ENCODE measurements around the gene ZNF169.
A peak's percentile ranks its signal among the peaks of the same experiment; 100 is the strongest.
"Not testable (repeated sequence)": the region's sequence is repeated elsewhere in the genome, so short reads cannot be mapped to it uniquely, and the experiment has no call there.

Gene ZNF169
- 8.6 reads per million, percentile 29 among the genes with 10 or more reads in this experiment for total RNA-seq

DNA sequence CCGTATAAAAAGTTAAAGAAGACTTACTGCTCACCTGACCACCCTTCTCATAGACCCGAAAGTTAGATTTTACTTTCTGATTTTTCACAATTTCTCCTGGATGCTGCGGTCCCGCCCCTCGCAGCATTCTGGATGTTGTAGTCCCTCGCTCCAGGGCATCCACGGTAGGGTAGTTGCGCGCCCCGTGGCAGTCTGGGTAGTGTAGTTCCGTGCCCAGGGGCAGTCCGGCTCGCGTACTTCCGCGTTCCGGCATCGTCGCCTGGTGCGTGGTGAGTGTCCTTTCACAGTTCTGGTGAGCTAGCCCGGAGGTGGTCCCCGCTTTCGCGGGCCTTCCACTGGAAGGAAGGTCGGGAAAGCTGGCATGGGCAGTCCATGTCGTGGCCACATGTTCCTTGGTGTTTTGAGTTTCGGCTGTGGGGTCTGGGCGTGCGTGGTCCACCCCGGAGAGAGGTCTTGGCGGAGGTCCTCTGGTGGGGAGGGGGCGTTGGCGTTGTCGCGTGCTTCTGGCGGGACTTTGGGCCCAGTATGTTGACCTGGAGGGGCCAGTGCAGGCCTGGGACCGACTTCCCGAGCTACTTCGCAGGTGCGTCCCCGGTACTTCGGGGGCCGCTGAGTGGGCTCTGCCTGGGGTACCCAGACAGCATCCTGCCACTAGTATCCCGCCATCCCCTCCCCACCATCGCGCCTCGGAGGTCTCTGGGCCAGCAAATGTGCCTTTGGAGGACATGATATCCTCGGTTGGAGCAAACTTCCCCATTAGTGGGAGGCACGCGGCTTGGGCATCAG, at the start of gene ZNF169:
TSS of gene ZNF169 (plus strand) at position 222 of the 786 bp plus-strand sequence. CDS start 19,515 bp downstream, outside the sequence.
- DNase-seq, result peak; percentile 82

DNA sequence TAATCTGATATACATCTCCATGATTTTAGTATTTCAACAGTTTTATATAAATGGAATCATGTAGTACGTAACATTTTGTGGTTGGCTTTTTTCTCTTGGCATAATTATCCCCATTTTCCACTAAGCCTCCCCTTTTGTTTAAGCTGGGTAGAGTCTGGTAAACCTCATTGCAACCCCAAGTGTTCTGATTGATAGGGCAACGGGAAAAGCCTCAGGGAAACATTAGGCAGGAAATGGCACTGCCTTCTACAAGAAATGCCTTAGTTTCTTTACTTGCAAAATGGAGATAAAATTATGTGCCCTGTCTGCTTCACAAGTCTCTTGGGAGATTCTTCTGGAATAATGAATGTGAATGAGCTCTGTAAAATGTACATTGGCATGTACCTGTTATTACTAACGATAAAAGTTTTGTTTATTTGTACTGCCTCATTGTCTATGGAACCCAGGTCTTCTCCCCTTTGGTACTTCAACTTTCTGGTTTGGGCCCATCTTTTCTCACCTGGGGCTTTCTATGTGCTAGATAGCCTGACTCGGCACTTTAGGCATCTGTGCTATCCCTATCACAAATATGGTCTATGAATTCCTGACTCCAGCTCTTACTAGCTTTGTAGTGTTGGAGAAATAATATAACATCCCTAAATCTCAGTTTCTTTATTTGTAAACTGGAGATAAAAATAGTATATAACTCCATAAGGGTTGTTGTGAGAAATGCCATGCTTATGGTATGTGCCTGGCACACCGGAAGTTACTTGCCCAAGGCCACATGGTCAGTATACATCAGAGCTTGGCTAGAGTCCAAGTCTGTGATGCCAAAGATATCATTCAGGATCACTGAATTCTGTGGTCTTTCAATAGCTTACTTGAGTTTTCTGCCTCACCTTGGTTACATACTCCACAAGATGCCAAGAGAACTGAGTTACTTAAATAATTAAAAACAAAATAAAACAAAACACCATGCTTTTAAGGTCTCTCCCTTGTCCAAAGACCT, 48.2 kb upstream of the ZNF169 start:
- no peak for DNase-seq

DNA sequence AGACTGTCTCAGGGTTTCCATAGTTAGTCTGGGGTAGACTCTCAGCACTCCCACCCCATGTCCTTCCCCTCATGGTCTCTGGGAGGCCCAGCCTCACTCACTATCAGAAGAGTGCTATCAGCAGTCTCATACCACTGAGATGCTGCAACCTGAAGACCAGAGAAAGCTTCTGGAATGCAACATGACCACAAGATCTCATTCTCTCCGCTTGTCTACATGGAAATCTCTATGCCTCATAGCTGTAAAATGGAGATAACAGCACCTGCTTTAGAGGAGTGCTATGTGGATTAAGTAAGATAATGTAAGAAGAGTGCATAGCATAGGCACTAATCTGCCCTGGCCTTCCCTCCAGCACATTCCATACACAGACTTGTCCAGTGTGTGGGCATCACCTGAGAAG, 47.0 kb upstream of the ZNF169 start:
- no peak for DNase-seq

DNA sequence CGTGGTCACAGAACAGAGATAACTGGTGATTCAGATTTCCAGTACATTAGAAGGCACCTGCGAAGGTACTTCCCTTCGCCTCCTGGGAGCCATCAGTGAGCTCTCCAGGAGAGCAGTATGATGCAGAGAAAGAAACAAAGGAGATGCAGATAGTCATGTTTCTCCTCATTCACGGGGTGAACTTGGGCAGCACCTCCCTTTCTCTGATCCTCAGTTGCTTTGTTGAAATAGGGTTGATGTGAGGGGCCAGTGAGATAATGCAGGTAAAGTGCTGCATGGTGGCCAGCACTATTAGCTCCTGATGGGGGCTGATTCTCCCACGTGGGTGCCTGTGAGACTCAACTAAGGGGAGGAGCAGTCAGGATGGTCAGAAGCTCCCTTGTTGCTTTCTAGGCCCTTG, 46.6 kb upstream of the ZNF169 start:
- DNase-seq, result no peak

DNA sequence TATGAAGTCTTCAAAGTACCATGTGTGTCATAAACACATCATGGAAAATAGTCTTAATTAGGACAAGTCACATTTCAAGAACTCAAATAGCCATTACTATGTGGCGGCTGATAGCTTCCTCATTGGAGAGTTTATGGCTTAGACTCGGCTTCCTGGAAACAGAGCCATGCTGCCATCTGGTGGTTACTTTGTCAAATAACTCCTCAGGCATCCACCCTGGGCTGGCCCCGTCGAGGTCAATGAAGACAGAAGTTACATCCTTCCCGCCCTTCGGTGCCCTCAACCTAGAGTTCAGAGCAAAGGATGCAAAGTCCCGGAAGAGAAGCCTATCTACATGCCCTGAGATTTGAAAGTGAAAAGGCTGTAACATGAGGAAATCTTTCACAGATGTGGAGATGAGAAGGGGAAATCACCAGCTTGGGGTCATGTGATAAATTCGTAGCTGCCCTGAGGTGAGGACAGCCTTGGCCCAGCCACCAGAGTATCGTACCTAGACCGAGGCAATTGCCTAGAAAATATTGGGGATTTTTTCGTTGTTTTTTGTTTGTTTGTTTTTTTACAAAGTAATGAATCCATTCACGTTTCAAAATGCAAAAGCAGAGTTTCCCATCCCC, 45.5 kb upstream of the ZNF169 start:
- peak; percentile 65 for DNase-seq

DNA sequence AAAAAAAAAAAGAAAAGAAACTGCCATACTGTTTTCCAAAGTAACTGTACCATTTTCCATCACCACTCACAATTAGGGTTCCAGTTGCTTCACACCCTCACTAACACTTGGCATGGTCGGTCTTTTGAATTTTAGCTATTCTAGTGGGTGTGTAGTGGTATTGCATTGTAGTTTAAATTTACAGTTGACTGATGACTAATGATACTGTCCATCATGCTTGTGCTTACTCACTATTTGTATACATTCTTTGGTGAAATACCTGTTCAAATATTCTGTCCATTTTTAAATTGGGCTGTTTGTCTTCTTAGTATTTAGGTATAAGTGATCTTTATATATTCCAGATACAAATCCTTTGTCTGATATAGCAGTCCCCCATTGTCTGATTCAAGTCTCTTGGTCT, 36.2 kb upstream of the ZNF169 start:
- no peak for DNase-seq

DNA sequence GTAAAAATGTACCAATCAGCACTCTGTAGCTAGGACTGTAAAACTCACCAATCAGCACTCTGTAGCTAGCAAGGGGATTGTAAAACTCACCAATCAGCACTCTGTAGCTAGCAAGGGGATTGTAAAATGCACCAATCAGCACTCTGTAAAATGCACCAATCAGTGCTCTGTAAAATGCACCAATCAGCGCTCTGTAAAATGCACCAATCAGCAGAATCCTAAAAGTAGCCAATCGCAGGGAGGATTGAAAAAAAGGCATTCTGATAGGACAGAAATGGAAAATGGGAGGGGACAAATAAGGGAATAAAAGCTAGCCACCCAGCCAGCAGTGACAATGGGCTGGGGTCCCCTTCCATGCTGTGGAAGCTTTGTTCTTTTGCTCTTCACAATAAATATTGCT, 33.7 kb upstream of the ZNF169 start:
- DNase-seq, result not testable (repeated sequence)

DNA sequence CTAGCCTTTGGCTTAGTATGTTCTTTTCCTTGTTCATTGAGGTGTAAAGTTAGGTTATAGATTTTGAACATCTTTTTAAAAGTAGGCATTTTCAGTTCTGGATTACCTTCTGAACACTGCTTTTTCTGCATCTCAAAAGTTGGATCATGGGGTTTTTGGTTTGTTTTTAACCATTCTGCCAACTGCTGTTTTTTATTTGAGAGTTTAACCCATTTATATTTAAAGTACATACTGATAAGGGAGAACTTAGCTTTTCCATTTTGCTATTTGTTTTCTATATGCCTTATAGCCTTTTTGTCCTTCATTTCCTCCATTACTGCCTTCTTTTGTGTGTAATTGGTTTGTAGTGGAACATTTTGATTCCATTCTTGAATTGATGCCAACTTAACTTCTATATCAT, 30.5 kb upstream of the ZNF169 start:
- DNase-seq, result no peak

DNA sequence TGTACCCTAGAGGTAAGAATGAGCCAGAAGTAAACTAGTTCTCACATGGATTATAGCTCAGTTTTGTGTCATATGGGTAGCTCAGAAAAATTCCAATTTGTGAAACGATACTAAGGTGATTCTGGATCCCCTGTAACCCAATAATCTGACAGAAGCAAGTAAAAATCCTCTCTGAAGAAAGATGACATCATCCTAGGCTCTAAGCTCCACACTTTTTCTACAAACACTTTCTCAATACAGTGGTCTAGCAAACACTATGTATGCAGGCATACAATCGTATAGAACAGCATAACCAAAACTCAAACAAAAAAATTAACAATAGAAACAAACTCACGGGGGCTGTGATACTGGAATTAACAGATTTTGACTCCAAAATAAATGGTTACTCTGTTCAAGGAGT, 26.7 kb upstream of the ZNF169 start:
- DNase-seq, result no peak

DNA sequence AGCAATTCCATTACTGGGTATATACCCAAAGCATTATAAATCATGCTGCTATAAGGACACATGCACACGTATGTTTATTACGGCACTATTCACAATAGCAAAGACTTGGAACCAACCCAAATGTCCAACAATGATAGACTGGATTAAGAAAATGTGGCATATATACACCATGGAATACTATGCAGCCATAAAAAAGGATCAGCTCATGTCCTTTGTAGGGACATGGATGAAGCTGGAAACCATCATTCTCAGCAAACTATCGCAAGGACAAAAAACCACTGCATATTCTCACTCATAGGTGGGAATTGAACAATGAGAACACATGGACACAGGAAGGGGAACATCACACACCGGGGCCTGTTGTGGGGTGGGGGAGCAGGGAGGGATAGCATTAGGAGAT, 18.0 kb upstream of the ZNF169 start:
- DNase-seq, result not testable (repeated sequence)

DNA sequence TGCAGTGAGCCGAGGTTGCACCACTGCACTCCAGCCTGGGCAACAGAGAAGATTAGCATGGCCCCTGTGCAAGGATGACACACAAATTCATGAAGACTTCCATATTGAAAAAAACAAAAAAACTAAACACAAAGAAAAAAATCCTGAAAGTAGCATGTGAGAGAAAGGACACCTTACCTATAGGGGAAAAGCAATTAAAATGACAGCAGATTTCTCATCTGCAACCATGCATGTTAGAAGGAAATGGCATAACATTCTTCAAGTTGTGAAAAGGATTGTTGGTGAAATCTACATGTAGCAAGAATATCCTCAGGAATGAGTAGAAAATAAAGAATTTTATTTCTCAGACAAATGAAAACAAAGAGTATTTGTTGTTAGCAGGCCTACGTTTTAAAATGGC, 13.4 kb upstream of the ZNF169 start:
- no peak for DNase-seq

DNA sequence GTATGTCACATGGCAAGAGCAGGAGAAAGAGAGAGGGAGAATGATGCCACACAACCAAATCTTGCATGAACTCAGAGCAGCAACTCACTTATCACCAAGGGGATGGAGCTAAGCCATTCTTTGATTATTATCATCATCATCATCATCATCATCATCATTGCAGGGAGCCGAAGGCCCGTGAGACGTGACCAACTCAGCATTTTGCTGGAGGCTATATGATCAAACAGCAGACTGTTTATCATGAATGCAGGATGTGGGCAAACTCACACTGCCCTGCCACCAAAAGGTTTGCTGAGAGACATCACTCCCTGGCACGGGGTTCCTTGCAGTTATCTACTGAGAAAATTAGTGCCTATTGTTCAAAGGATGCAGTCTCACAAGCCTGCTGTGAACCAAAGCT, 8.6 kb upstream of the ZNF169 start:
- no peak for DNase-seq

DNA sequence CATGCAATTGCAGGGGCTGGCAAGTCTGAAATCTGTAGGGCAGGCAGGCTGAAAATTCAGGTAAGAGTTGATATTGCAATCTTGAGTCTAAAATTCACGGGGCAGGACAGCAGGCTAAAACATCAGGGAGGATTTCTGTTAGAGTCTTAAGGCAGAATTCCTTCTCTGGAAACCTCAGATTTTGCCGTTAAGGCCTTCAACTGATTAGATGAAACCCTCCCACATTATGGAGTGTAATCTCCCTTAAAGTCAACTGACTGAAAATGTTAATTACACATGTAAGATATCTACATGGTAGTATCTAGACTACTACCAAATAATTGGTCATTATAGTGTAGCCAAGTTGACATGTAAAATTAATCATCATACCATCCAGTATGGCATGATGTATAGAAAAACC, 3.1 kb upstream of the ZNF169 start:
- DNase-seq, result no peak

DNA sequence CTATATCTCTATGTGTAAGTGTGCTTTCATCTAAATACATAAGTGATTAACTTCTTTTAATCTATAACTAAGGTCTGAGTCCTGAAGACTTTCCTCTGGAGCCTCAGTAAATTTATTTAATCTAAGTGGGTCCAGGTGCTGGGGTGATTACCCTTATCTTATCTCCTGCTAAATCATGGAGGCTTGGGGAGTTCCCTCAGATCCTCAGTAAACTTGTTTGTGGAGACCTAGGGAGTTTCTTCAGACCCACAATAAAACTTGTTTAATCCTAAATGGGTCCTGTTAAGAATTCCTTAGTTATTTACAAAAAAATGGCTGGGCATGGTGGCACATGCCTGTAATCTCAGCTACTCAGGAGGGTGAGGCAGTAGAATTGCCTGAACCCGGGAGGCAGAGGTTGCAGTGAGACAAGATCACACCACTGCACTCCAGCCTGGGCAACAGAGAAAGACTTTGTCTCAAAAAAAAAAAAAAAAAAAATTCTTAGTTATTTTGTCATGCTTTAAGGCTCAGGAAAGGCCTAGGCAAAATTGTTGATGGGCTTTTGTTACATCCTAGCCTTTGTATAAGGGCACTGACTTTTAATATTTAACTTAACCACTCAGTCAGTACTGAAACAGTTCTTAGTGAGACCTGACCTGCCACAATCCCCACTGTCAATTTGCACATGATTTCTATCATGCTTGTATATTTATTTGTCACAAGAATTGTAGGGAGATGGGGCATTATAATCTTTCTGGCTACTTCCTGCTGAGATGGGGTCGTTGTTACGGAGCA, 6.7 kb downstream of the ZNF169 start:
- DNase-seq, result not testable (repeated sequence)

DNA sequence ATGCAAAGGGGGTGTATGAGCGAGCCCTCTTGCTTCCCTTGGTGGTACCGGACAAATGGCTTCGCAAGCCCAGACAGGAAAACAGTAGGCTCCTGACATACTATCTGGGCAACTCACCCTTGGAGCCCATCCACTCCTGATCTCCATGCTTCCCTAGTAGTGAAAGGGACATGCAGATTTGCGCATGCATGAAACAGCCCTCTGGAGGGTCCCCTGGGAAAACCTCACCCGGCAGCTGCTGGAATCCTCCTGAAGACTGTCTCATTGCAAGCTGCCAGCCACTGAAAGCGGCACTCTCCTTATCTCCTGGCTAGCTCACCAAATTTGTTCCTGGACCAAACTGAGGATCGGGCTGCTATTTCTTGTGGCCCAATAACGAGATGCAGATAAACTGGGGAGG, 10.2 kb downstream of the ZNF169 start:
- DNase-seq, result no peak

DNA sequence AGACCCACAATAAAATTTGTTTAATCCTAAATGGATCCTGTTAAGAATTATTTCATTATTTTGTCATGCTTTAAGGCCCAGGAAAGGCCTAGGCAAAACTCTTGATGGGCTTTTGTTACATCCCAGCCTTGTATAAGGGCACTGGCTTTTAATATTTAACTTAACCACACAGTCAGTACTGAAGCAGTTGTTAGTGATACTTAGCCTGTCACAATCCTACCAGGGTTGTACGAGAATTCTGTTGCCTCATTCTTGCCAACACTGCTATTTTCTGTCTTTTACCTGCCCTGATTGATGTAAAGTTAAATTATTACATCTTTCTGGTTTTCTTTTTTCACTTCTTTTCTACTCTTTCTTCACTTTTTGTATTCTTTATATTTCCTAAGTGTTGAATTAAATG, 10.9 kb downstream of the ZNF169 start:
- no peak for DNase-seq

DNA sequence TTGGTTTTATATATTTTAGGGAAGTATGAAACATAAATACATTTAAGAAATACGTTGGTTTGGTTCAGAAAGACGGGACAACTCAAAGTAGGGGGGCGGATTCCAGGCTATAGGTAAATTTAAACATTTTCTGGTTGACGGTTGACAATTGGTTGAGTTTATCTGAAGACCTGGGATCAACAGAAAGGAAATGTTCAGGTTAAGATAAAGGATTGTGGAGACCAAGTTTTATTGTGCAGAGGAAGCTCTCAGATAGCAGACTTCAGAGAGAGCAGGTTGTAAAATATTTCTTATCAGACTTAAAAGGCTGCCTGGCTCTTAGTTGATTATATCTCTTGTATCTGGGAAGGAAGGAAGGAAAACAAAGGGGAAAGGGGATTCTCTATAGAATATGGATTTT, 17.9 kb downstream of the ZNF169 start:
- DNase-seq, result not testable (repeated sequence)

DNA sequence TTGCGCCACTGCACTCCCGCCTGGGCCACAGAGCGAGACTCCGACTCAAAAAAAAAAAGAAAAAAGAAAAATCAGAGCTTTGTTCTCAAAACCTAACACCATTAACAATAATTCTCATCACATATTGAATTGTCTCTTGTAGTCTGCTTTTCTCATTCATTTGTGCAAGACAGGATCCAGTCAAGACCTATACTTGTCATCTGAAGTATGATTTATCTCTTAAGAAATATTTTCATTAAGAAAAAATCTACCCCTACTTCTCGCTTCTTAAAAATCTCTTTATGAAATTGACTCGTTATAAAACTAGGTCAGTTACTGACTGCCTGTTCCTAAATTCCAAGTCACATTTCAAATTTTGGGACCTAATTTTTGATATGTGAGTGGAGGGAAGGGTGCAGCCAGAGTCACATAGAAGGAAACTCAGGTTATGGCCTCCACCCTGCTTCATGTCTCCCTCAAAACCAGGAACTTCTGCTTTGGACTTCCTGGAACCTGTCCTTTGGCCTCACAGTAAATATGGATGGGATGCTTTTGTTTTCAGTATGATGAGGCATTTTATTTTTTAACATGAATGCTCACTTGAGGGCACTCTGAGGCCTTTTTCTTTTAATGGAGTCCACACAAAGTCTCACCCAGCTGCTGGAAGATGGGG, 18.9 kb downstream of the ZNF169 start:
- DNase-seq, result no peak

DNA sequence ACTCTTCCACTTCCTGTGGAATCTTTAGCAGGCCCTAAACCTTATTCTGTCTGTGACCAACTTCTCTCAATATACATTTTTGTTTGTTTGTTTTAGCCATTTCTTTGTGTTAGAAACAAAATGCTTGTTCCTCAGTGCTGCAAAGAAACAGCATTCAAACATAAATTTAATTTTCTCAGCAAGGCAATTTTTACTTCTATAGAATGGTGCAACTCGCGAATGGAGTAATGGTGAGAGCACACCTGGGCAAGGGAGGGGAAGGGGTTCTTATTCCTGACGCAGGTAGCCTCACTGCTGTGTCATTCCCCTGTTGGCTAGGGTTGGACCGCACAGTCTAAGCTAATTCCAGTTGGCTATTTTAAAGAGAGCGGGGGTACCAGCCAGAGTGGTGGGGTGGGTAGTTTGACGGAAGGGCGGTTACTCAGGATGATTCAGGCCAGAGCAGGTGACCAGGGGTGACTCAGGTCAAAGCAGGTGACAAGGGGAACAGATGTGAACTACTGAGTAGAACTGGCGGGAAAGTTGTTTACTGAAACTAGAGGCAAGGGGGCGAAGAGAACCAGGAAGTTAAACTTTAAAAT, 21.4 kb downstream of the ZNF169 start:
- no peak for DNase-seq

DNA sequence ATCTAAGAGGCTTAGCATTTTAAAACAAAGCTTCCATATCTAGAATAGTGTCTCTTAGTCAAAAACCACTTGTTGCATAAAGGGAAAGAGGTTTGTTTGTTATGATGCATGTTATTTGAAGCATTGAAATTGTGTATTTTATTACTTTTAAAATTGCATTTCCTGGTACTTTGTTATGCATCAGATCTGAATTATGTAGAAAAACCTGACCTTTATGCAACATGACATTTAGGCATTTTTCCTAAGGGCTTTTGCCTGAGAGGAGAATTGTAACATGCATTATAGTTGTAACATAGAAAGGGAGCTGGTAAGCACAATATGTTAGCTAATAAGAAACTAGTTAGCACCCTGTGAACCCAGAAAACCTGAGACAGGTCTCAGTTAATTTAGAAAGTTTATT, 22.0 kb downstream of the ZNF169 start:
- DNase-seq, result no peak

DNA sequence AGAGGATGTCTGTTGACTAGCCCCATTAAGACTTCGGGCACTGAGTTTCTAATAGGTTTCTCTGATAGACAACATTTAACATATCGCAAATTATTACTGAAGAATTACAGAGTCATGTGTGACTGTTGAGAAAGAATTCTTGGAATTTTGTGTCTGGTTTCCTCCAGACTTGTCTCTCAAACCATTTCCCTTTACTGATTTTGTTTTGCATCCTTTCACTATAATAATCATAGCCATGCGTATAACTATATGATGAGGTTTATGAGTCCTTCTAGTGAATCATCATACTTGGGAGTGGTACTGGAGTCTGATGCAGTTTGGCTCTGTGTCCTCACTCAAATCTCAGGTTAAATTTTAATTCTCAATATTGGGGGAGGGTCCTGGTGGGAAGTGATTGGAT, 27.0 kb downstream of the ZNF169 start:
- no peak for DNase-seq
